ENCODE results near the gene ENO3. TPM values are rescaled to one million over a fixed set of nuclear protein-coding genes. Genes with fewer than 3 reads are reported as not detected.
A peak's percentile ranks its signal among the peaks of the same experiment; 100 is the strongest.

Gene ENO3
- total and polyA plus RNA-seq, 2 experiments from 2014 or later = 12.1 to 19.6 TPM

DNA sequence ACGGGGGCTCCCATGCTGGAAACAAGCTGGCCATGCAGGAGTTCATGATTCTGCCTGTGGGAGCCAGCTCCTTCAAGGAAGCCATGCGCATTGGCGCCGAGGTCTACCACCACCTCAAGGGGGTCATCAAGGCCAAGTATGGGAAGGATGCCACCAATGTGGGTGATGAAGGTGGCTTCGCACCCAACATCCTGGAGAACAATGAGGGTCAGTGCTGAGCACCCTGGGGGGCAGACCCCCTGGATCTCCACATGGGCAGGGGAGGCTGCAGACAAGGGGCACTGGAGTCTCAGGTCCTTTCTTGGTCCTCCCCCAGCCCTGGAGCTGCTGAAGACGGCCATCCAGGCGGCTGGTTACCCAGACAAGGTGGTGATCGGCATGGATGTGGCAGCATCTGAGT lies 4.2 kb downstream of the ENO3 start (continued):
- TF ChIP-seq, protein P1, sequence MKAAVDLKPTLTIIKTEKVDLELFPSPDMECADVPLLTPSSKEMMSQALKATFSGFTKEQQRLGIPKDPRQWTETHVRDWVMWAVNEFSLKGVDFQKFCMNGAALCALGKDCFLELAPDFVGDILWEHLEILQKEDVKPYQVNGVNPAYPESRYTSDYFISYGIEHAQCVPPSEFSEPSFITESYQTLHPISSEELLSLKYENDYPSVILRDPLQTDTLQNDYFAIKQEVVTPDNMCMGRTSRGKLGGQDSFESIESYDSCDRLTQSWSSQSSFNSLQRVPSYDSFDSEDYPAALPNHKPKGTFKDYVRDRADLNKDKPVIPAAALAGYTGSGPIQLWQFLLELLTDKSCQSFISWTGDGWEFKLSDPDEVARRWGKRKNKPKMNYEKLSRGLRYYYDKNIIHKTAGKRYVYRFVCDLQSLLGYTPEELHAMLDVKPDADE (IDR thresholded peaks at IDR 0.05) = no peak
- no peak for TF ChIP-seq ZNF331 (CRISPR knock-in tag; IDR thresholded peaks at IDR 0.05; ENCODE audit: low read depth)
- no peak for TF ChIP-seq STAT1 (IDR thresholded peaks at IDR 0.05; ENCODE audit: unreplicated experiment)
- TF ChIP-seq, protein P2, sequence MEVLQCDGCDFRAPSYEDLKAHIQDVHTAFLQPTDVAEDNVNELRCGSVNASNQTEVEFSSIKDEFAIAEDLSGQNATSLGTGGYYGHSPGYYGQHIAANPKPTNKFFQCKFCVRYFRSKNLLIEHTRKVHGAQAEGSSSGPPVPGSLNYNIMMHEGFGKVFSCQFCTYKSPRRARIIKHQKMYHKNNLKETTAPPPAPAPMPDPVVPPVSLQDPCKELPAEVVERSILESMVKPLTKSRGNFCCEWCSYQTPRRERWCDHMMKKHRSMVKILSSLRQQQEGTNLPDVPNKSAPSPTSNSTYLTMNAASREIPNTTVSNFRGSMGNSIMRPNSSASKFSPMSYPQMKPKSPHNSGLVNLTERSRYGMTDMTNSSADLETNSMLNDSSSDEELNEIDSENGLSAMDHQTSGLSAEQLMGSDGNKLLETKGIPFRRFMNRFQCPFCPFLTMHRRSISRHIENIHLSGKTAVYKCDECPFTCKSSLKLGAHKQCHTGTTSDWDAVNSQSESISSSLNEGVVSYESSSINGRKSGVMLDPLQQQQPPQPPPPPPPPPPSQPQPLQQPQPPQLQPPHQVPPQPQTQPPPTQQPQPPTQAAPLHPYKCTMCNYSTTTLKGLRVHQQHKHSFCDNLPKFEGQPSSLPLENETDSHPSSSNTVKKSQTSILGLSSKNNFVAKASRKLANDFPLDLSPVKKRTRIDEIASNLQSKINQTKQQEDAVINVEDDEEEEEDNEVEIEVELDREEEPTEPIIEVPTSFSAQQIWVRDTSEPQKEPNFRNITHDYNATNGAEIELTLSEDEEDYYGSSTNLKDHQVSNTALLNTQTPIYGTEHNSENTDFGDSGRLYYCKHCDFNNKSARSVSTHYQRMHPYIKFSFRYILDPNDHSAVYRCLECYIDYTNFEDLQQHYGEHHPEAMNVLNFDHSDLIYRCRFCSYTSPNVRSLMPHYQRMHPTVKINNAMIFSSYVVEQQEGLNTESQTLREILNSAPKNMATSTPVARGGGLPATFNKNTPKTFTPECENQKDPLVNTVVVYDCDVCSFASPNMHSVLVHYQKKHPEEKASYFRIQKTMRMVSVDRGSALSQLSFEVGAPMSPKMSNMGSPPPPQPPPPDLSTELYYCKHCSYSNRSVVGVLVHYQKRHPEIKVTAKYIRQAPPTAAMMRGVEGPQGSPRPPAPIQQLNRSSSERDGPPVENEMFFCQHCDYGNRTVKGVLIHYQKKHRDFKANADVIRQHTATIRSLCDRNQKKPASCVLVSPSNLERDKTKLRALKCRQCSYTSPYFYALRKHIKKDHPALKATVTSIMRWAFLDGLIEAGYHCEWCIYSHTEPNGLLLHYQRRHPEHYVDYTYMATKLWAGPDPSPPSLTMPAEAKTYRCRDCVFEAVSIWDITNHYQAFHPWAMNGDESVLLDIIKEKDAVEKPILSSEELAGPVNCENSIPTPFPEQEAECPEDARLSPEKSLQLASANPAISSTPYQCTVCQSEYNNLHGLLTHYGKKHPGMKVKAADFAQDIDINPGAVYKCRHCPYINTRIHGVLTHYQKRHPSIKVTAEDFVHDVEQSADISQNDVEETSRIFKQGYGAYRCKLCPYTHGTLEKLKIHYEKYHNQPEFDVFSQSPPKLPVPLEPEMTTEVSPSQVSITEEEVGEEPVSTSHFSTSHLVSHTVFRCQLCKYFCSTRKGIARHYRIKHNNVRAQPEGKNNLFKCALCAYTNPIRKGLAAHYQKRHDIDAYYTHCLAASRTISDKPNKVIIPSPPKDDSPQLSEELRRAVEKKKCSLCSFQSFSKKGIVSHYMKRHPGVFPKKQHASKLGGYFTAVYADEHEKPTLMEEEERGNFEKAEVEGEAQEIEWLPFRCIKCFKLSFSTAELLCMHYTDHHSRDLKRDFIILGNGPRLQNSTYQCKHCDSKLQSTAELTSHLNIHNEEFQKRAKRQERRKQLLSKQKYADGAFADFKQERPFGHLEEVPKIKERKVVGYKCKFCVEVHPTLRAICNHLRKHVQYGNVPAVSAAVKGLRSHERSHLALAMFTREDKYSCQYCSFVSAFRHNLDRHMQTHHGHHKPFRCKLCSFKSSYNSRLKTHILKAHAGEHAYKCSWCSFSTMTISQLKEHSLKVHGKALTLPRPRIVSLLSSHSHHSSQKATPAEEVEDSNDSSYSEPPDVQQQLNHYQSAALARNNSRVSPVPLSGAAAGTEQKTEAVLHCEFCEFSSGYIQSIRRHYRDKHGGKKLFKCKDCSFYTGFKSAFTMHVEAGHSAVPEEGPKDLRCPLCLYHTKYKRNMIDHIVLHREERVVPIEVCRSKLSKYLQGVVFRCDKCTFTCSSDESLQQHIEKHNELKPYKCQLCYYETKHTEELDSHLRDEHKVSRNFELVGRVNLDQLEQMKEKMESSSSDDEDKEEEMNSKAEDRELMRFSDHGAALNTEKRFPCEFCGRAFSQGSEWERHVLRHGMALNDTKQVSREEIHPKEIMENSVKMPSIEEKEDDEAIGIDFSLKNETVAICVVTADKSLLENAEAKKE (CRISPR knock-in tag; IDR thresholded peaks at IDR 0.05) = no peak
- no peak for TF ChIP-seq ZNF114 (CRISPR knock-in tag; IDR thresholded peaks at IDR 0.05)

DNA sequence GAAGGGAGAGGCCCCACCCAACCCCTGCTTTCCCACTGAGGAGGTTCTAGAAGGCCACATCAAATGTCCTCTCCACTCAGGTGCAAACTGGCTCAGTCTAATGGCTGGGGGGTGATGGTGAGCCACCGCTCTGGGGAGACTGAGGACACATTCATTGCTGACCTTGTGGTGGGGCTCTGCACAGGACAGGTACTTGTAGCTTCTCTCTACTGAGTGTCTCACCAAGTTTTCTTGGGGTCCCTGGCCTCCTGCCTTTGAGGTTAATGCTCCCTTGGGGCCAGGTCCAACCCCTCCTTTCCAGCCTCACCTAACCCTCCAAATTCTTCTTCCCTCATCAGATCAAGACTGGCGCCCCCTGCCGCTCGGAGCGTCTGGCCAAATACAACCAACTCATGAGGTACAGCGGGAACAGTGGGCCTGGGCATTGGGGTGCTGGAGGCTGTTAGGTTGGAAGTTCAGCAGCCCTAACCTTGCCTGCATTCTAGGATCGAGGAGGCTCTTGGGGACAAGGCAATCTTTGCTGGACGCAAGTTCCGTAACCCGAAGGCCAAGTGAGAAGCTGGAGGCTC lies 5.7 kb downstream of the ENO3 start:
- no peaks in the 10 kb centered on the region for H3K27me3 ChIP-seq (ENCODE audit: insufficient read depth)
- DNase-seq (ENCODE audit: low spot score) (peak; percentile 90), ATAC-seq (peak; percentile 64)
- Mint-ChIP-seq H3K4me3 (no peak overlapping the region), H3K4me1 (peaks cover 31% of the 10 kb centered on the region), H3K9me3 (peaks cover 4% of the 10 kb centered on the region; the same call in 2 of the 3 replicates), H3K36me3 (ENCODE audit: low read depth) (peaks cover 32% of the 10 kb centered on the region), H3K27me3 (ENCODE audit: insufficient read depth, low read depth, poor library complexity) (peaks cover 12% of the 10 kb centered on the region), H3K27ac (peak overlapping the region; percentile 8; the same call in 1 of the 2 replicates)
- H3K36me3 ChIP-seq (ENCODE audit: insufficient read depth) = no peaks in the 10 kb centered on the region
- no peak for TF ChIP-seq STAT1 (IDR thresholded peaks at IDR 0.05; ENCODE audit: unreplicated experiment)
- TF ChIP-seq, protein P3, sequence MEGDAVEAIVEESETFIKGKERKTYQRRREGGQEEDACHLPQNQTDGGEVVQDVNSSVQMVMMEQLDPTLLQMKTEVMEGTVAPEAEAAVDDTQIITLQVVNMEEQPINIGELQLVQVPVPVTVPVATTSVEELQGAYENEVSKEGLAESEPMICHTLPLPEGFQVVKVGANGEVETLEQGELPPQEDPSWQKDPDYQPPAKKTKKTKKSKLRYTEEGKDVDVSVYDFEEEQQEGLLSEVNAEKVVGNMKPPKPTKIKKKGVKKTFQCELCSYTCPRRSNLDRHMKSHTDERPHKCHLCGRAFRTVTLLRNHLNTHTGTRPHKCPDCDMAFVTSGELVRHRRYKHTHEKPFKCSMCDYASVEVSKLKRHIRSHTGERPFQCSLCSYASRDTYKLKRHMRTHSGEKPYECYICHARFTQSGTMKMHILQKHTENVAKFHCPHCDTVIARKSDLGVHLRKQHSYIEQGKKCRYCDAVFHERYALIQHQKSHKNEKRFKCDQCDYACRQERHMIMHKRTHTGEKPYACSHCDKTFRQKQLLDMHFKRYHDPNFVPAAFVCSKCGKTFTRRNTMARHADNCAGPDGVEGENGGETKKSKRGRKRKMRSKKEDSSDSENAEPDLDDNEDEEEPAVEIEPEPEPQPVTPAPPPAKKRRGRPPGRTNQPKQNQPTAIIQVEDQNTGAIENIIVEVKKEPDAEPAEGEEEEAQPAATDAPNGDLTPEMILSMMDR (conservative IDR thresholded peaks at IDR 0.05; ENCODE audit: low read depth in 2 of 2) = peak; percentile 74 to 84
- H3F3A ChIP-seq (replicated peaks; ENCODE audit: low read depth) = no peaks in the 10 kb centered on the region
- H4K20me1 ChIP-seq (replicated peaks; ENCODE audit: insufficient read depth) = no peaks in the 10 kb centered on the region; the same call in none of the 2 replicates
- no peak overlapping the region for H3K27ac ChIP-seq (ENCODE audit: low read depth)
- peaks cover 20% of the 10 kb centered on the region for H3K4me1 ChIP-seq (ENCODE audit: insufficient read depth)
- H3K79me2 ChIP-seq (replicated peaks; ENCODE audit: insufficient read depth) = no peaks in the 10 kb centered on the region
- H3K9me2 ChIP-seq (ENCODE audit: insufficient read depth) = no peaks in the 10 kb centered on the region
- no peak overlapping the region for H3K4me3 ChIP-seq
- H3K4me2 ChIP-seq = no peak overlapping the region
- no peak overlapping the region for H2AFZ ChIP-seq
